ENCODE results near the gene IL13RA1.
"Not testable (repeated sequence)": the region's sequence is repeated elsewhere in the genome, so short reads cannot be mapped to it uniquely, and the experiment has no call there.

IL13RA1 gene

DNA sequence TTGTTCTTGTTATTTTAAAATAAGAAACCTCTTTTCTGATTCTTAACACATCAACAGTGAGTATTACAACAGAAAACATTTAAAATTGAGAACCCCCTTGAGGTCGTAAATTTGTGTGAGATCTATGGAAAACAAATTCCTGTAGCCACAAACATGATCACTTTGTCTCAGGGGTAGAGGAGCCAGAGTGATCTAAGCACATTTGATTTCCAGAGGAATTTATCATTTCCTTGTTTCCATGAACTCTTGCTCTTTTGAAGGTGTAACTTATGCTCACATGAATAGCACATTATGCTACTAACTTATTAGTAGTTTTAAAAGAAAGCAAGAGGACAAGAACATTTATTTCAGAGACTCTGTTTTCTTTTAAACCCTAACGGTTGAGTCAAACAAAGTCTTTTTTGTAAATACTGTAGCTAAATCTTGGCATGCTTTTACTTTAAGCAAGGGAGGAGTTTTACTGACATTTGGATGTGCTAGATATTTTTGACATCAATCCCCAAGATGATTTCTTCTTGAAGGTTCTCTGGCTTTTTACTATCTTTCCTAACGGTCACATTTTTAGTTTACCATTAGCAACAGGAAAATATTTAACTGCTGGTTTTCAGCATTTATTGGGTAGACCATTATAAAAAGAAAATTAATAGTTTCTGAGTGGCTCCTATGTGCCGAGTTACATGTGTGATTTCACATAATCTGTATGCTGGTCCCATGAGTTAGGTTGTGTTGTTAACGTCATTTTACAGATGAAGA lies 68.3 kb downstream of the IL13RA1 start:
- no peak for DNase-seq

DNA sequence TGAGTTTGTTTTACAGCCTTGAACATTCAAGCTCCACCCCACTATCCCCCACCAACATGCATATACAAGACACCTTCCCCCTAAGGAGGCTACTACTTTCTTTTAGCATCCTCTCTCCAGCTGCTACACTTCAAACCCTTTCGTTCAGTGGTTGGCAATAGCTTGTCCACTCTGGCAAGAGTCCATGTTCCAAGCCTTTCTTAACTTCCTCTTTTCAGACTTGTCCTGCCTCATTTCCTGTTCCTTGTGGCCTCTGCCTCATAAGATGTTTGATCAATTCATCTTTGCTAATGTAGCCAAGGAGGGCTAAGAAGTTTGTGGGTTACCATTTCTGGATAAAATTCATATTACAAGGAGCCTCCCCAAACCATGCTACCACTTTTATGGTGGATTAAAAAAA lies 75.5 kb downstream of the IL13RA1 start:
- no peak for DNase-seq

DNA sequence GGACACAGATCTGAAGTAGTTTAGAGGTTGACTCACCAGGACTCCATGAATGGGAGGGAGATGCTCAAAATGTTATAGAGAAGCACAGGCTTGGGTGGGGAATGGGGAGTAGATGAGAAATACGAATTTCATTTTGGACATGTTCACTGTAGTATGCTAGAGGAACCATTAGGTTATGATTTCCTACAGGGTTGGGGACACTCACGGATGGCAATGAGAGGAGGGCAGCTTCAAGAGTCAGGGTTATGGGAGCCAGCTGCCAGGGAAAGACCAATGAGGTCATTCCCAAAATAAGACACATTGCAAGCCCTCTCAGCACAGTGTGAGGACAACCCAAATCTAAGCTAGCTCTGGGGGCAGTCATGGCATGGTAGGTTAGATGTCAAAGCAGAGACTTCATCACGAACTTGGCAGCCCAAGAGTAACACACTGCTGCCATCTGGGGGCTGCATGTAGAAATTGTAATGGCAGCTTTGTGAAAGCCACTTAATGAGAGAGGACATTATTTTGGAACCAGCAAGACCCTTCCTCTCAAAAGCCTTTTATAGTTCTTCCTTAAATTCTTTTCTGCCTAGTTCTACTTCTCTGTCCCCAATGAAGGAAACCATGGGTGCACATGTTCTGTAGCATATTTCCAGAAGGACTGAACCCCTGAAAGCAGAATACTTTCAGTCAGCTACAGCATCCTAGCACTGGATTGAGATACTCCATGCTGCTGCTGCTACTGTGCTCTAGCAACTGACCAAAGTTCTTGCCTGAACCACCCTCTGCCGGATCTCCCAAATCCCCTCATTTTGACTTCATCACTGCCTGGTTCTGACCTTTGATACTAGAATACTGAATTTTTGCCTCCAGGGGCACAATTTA lies 80.0 kb downstream of the IL13RA1 start:
- peak; percentile 26 for DNase-seq

DNA sequence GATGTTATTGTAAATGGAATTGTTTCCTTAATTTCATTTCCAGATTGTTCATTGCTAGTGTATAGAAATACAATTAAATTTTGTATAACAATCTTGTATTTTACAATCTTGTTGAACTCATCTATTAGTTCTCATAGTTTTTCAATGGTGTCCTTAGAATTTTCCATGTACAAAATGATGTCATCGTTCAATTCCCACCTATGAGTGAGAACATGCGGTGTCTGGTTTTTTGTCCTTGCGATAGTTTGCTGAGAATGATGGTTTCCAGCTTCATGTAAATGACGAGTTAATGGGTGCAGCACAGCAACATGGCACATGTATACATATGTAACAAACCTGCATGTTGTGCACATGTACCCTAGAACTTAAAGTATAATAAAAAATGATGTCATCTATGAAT lies 89.9 kb downstream of the IL13RA1 start:
- DNase-seq: not testable (repeated sequence)

DNA sequence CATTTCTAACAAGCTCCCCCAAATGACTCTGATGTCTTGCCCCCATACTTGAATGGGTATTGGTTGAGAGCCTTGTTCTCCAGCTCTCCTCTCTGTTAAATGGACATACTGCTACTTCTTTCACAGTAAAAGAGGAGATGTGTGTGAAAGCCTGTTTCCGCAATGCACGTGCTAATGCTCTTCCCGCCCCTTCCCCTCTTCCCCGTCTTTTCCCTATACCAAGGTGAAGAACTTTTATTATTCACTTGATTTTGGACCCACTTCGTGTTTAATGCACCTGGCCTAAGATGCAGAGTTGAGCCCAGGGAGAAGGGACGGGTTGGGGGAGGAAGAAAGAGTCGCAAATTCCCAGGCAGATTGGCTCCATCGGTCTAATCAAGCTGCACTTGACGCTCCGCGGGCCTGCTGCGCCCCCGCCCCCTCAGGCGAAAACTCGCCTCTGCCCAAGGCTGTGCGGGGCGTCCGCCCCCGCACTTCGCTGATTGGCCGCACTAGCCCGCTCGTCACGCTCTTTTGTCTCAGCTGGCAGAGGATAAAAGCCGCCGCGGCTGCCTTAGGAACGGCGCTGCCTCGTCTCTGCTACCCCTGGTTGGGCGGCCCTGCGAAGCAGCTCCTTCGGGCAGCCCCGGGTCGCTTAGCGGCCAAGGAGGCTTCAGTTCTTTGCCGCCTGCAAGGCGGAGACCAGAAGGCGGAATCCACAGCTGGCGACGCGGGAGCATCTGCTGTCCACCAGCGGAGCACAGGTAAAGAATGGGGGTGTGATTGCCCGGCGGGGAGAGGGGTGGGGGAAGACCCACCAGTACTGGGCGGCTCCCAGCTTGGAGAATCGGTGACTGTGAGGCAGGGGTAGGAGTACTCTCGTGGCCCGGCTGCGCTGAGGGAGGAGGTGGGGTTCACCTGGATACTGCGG lies 96.1 kb downstream of the IL13RA1 start, which contains the start of gene ZCCHC12:
TSS of gene ZCCHC12 (plus strand) at position 562 of the 910 bp plus-strand sequence. CDS start 1,421 bp downstream, outside the sequence.
- DNase-seq: peak; percentile 33

DNA sequence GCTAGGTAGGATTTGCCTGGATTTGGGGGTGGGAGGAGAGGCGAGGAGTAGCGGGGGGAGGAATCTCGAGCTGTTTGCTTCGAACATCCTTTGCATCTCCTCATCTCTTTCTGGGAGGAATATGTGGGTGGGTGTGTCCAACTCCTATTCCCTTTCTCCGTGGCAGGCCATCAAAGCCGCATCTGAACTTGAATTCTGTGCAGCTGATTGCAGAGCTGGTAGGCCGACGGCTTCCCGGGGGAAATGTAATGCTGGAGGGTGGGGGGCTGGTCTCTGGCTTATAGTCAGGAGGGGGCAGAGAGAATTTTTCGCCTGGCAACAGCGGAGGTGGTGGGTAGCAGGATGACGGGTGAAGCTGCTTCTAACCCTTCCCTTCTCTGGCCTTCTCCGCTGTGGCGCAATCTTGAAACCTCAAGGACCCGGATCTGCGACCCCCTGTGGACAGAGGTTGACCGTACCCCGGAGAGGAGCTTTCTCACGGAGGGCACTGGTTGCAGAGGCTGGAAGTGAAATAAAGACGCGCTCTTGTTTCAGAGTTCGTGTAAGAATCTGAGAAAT lies 96.8 kb downstream of the IL13RA1 start:
- DNase-seq: no peak

DNA sequence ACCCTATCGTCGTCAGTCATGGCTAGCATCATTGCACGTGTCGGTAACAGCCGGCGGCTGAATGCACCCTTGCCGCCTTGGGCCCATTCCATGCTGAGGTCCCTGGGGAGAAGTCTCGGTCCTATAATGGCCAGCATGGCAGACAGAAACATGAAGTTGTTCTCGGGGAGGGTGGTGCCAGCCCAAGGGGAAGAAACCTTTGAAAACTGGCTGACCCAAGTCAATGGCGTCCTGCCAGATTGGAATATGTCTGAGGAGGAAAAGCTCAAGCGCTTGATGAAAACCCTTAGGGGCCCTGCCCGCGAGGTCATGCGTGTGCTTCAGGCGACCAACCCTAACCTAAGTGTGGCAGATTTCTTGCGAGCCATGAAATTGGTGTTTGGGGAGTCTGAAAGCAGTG lies 97.8 kb downstream of the IL13RA1 start:
- no peak for DNase-seq

DNA sequence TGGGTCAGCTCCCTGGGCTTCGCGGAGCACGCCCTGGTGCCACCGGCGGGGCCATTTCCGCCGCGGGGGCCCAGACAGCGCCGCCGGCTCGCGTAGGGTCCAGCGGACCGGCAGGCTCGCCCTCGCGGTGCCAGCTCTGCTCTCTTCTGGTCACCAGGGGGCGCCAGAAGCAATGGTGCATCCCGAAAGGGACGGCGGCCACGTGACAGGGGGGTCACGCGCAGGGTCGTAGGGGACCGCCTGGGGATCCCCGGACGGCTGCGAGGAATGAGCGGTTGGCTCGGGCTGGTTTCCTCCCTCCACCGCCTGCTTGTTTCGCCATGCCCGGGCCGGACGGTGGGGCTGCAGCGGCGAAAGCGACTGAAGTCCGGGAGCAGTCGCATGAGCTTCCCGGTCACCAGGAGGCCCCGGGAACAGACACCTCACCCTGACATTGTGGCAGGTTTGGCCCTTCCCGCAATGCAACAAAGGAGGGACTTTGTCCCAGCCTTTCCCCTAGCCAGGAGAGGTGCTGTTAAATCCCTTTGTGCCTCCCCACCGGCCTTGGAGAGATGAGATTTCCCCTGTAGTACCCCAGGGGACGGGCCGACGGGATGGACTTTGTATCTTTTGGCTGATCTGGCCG lies 112.0 kb downstream of the IL13RA1 start:
- peak; percentile 64 for DNase-seq
